MM.1S (cell line): ENCODE measurements around the gene RHOF.

Experiments
- CTCF ChIP-seq: fragments of 300-600 bp; sonication (generic); IDR thresholded peaks from 2 replicates; pipeline ENCODE4 v1.5.1; 2016; ENCODE audit warnings: antibody characterized with exemption, low read length, mixed read lengths
- EZH2 ChIP-seq: fragments of 300-600 bp; sonication (generic); optimal IDR thresholded peaks from 2 replicates; pipeline ENCODE3; 2017; ENCODE audit warnings: low read depth, mild to moderate bottlenecking, antibody characterized with exemption, low read length, mixed read lengths
- EZH2phosphoT487 ChIP-seq: fragments of 300-600 bp; sonication (generic); IDR thresholded peaks from 2 replicates; pipeline ENCODE4 v1.6.1; 2018; ENCODE audit warnings: antibody characterized with exemption, low read length

DNA sequence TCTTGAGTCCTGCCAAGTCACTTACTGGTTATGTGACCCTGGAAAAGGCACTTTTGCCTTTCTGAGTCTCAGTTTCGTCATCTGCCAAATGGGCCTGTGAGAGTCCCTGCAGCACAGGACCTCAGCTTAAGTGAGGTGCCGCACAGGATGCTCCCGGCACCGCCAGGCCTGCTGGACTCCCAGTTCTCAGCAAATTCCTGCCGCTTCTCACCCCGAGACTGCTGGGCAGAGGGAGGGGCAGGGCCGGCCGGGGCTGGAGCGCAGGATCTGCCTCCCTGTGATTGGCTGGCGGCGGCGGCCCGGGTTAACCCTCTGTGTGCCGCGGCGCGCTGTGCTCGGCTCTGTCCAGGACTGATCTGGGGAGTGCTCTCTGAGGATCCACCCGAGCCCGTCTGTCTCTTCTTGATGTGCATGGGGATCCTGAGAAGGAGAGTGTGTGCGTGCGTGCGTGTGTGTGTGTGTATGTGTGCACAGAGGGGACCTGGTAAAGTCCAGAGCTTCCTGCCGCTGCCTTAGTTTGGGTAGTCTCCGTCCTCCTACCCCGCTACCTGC, 18.9 kb upstream of the RHOF start:
- TF ChIP-seq CTCF (no peak), EZH2phosphoT487 (no peak), EZH2 (no peak)
